ENCODE results near the gene ABCB8.

ABCB8 gene

GRCh38 chr7:151017370-151017952 lies 10.8 kb upstream of the ABCB8 start:
- H3K27ac ChIP-seq (replicated peaks), result no peak overlapping the region
- no peak overlapping the region for H3K4me3 ChIP-seq (replicated peaks; ENCODE audit: insufficient read depth, low read length)
- no peak for TF ChIP-seq GABPA (IDR thresholded peaks at IDR 0.05; ENCODE audit: low read depth)
- no peak for TF ChIP-seq CTCF (IDR thresholded peaks at IDR 0.05; ENCODE audit: insufficient read depth, low read length)
- no peak for TF ChIP-seq POLR2AphosphoS5 (IDR thresholded peaks at IDR 0.05; ENCODE audit: low read depth)
- TF ChIP-seq SPI1 (IDR thresholded peaks at IDR 0.05; ENCODE audit: borderline replicate concordance, low read depth), result no peak
- no peak for TF ChIP-seq REST (IDR thresholded peaks at IDR 0.05; ENCODE audit: insufficient replicate concordance, low read depth)
- peaks cover 22% of the 10 kb centered on the region for H3K27me3 ChIP-seq (ENCODE audit: insufficient read depth, poor library complexity, severe bottlenecking)
- DNase-seq (ENCODE audit: low read depth in 1 of 2, low spot score in 1 of 2), result no peak

GRCh38 chr7:151017953-151018420 lies 10.3 kb upstream of the ABCB8 start:
- Histone ChIP-seq H3K27ac (replicated peaks) (no peak overlapping the region), H3K4me3 (replicated peaks; ENCODE audit: insufficient read depth, low read length) (no peak overlapping the region; the same call in 1 of the 2 replicates), H3K27me3 (ENCODE audit: insufficient read depth, poor library complexity, severe bottlenecking) (peaks cover 18% of the 10 kb centered on the region)
- peak; percentile 58 to 69 for DNase-seq (ENCODE audit: low read depth in 1 of 2, low spot score in 1 of 2)
- TF ChIP-seq CTCF (IDR thresholded peaks at IDR 0.05; ENCODE audit: insufficient read depth, low read length) (peak; percentile 39), REST (IDR thresholded peaks at IDR 0.05; ENCODE audit: insufficient replicate concordance, low read depth) (no peak)

GRCh38 chr7:151018421-151019129 lies 9.7 kb upstream of the ABCB8 start:
- no peak for DNase-seq (ENCODE audit: low read depth in 1 of 2, low spot score in 1 of 2)
- H3K27ac ChIP-seq (replicated peaks), result no peak overlapping the region
- H3K27me3 ChIP-seq (ENCODE audit: insufficient read depth, poor library complexity, severe bottlenecking), result peaks cover 18% of the 10 kb centered on the region
- no peak overlapping the region; the same call in 1 of the 2 replicates for H3K4me3 ChIP-seq (replicated peaks; ENCODE audit: insufficient read depth, low read length)
- TF ChIP-seq SPI1 (IDR thresholded peaks at IDR 0.05; ENCODE audit: borderline replicate concordance, low read depth) (no peak), POLR2AphosphoS5 (IDR thresholded peaks at IDR 0.05; ENCODE audit: low read depth) (no peak), REST (IDR thresholded peaks at IDR 0.05; ENCODE audit: insufficient replicate concordance, low read depth) (no peak)
